Measurements from ENCODE around the gene ZNF543.
"Not testable (repeated sequence)": the region's sequence is repeated elsewhere in the genome, so short reads cannot be mapped to it uniquely, and the experiment has no call there.

Gene ZNF543

DNA sequence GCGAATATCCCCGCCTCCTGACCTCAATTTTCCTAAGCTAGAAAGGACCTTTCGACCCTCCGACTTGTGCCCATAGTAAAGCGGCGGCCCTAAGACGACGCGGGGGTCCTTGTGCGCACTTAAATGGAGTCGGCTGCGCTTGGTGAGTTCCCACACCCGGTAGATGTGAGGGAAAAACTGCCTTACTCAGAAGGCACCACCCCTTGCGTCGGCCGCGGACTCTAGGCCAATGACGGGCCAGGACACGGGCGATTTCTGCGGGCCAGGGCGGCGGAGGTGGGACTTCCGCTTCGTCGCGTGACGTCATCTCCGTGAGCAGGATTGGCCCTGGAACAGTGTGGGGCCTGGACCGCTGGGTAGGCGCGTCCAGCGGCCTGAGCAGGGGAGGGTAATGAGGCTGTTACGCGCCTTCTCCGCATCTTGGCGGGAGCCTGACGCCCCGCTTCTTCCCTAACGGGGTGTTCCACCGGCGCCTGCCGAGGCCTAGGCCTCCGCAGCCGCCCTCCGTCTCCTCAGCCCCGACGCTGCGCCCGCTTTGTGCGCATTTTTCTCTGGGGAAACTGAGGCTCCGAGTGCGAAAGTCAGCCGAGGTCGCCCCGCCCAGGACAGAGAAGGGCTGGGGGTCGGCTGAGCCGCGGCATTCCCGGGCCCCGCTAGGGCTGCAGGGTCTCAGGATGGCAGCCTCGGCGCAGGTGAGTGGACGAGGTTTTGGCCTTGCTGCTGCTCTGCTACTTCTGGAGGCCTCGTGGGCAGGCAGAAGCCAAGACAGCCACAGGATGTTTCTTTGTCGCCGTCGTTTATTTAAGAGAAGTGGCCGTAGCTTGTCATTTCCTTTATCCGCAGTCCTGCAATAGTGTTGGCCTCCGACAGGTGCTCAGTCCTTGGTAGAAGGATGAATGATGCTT, at the start of gene ZNF543:
ZNF543 (plus strand) TSS at position 293 of the 905 bp plus-strand sequence; CDS start at position 675, 382 bp downstream.
- DNase-seq (ENCODE audit: low read depth in 2 of 2): peak; percentile 84 to 89

GRCh38 chr19:57271280-57271679, 49.0 kb upstream of the ZNF543 start:
- DNase-seq (ENCODE audit: low read depth in 2 of 2): no peak

GRCh38 chr19:57273014-57273413, 47.3 kb upstream of the ZNF543 start:
- no peak for DNase-seq (ENCODE audit: low read depth in 2 of 2)

DNA sequence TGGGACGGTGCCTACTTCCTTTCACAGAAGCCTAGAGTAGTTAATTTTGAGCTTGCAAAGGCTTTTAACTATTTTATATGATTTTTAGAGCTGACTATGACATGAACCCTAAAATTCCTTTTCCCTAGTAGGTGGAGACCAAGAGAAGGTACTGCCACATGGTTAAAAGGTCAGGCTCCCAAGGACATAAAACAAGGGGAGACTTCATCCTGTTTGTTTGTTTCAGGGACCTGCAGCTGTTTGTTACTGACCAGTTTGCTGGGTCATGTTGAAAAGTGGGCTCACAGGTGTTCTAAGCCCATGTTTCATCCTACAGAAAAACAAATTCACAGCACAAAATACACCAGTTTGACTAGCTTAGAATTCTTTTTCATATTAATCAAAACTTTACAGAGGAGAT, 43.8 kb upstream of the ZNF543 start:
- DNase-seq (ENCODE audit: low read depth in 2 of 2): no peak

DNA sequence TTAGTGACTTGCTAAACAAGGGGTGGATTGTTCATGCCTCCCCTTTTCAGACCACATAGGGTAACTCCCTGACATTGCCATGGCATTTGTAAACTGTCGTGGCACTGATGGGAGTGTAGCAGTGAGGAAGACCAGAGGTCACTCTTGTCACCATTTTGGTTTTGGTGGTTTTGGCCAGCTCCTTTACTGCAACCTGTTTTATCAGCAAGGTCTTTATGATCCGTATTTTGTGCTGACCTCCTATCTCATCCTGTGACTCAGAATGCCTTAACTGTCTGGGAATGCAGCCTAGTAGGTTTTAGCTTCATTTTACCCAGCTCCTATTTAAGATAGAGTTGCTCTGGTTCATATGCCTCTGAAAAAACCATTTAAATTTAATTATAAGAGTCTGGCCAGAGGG, 41.8 kb upstream of the ZNF543 start:
- not testable (repeated sequence) for DNase-seq (ENCODE audit: low read depth in 2 of 2)

GRCh38 chr19:57279418-57280164, 40.7 kb upstream of the ZNF543 start:
- DNase-seq (ENCODE audit: low read depth in 2 of 2): peak; percentile 95

DNA sequence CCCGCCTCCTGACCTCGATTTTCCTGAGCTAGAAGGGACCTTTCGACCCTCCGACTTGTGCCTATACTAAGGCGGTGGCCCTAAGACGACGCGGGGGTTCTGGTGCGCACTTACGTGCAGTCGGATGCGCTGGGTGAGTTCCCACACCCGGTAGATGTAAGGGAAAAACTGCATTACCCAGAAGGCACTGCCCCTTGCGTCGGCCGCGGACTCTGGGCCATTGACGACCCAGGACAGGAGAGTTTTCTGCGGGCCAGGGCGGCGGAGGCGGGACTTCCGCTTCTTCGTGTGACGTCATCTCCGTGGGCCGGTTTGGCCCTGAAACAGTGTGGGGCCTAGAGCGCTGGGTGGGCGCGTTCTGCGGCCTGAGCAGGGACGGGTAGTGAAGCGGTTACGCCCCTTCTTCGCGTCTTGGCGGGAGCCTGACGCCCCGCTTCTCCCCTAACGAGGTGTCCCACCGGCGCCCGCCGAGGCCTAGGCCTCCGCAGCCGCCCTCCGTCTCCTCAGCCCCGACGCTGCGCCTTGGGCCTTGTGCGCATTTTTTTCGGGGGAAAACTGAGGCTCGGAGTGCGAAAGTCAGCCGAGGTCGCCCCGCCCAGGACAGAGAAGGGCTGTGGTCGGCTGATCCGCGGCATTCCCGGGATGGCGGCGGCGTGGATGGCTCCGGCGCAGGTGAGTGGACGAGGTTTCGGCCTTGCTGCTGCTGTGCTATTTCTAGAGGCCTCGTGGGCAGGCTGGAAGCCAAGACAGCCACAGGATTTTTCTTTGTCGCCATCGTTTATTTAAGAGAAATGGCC, 39.9 kb upstream of the ZNF543 start, which contains the start of gene ZNF460:
ZNF460 (plus strand) TSS at position 321 of the 797 bp plus-strand sequence; CDS start at position 643, 322 bp downstream.
- peak; percentile 95 for DNase-seq (ENCODE audit: low read depth in 2 of 2)

DNA sequence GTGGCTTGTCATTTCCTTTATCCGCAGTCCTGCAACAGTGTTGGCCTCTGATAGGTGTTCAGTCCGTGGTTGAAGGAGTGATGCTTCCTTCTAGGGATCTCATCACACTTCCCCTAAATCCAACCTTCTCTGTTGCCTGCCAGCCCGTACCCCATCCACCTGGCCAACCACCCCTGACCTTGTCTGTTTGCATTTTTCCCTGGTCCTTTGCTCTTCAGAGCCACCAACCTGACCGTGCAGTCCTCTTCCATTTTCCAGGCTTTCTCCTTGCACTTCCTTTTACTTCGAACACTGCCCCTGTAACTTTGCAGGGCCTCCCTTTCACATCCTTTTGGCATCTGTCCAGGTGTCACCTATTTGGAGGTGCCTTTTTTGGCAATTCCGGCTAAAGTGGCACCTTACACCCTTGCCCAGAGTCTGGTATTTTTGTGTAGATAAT, 39.3 kb upstream of the ZNF543 start:
- no peak for DNase-seq (ENCODE audit: low read depth in 2 of 2)

GRCh38 chr19:57282011-57282643, 38.1 kb upstream of the ZNF543 start:
- no peak for DNase-seq (ENCODE audit: low read depth in 2 of 2)

- no peak for DNase-seq (ENCODE audit: low read depth in 2 of 2)
These were observed 31.9 kb upstream of the ZNF543 start for GRCh38 chr19:57288373-57288772.

GRCh38 chr19:57290970-57291369, 29.3 kb upstream of the ZNF543 start:
- no peak for DNase-seq (ENCODE audit: low read depth in 2 of 2)

DNA sequence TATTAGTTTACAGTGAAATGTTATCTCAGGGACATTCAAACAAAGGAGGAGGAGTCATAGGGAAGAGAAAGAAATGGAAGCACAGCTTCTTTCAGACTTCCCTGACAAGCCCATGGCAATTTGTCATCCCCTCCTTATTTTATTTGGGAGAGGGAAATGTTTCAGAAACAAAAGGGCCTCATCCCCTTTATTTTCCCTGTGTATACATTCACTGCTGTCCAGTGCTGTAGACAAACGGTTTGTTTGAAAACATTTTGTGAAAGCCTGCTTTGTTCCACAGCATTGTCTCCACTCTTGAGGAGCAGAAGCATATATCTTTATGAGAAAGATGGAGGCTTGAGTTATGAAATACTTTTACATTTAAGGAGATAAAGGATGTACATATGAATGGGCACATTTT, 27.7 kb upstream of the ZNF543 start:
- no peak for DNase-seq (ENCODE audit: low read depth in 2 of 2)

DNA sequence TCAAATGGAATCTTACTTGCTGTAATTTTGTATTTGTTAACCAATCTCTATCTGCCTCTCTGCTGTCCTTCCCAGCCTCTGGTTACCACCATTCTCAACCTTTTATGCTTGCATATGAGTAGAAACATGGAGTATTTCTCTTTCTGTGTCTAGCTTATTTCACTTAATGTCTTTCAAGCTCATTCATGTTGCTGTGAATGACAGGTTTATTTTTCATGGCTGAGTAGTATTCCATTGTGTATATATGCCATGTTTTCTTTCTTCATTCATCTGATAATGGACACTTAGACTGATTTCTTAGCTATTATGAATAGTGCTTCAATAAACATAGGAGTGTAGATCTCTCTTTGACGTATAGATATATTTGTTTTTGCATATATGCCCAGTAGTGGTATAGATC, 26.6 kb upstream of the ZNF543 start:
- DNase-seq (ENCODE audit: low read depth in 2 of 2): no peak

DNA sequence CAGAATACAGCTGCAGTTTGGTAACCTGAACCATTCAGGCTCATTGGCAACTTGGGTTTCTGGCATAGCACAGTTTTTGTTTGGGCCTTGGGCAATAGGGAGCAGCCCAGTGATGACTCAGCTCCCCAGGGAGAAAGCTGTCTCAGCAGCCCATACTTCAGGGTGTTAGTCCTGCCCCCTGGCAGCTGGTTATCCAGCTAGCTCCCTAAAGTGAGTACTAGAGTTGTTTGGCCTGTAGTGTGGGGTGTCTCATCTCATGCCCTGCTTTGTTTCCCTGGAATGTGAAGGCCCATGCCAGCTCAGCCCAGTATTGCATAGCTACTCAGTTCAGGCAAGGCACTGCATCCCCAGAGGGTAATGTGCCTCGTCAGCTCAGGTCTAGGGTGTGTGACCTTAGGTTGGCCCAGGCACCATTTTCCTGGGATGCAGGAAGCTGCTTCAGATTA, 18.2 kb upstream of the ZNF543 start:
- DNase-seq (ENCODE audit: low read depth in 2 of 2): peak; percentile 33 to 39

DNA sequence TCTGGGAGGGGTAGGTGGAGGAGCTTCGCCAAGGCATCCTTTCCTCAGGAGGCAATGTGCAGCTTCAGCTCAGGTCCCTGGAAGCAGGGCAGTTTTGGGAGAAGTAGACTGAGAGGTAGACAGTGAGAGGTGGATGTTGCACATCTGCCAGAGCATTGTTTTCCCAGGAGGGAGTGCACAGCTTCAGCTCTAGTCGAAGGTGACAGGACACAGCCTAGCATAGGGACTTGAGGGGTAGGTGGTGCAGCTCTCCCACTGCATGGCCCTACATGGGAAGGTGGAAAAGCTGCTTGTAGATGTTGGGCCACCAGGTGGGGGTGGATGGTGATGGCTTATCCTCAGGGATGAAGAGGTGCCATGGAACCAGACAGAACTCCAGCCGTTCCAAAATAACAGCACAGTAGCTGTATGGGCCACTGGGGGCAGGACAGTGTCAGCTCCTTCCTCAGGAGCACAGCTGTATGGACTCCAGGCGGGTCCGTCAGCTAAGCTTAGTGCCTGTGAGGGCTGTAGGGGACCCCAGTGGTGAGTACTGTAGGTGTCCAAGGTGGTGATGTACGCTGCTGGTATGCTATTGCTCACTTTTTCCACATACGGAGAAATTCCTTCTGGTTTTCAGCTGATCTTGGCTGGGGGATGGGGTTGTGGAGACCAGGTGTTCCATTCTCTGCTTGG, 17.4 kb upstream of the ZNF543 start:
- DNase-seq (ENCODE audit: low read depth in 2 of 2): no peak

DNA sequence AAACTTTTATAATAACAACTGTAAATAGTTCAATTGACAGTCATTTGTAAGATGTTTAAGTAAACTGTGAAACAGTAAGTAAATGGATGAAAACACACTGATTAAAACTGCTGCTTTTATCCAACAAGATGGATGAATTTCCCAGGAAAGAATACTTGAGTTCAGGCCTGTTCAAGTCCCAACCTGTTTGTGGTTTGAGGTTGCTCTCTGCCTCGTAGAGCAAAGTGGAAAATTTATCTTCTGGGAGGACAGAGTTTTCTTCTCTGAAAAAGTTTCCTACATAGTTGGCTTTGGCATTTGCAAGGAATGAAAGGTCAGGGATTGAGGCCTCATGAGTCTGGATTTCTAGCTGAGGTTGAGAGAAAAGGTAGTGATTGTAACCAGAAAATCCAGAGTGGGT, 15.2 kb upstream of the ZNF543 start:
- DNase-seq (ENCODE audit: low read depth in 2 of 2): no peak

DNA sequence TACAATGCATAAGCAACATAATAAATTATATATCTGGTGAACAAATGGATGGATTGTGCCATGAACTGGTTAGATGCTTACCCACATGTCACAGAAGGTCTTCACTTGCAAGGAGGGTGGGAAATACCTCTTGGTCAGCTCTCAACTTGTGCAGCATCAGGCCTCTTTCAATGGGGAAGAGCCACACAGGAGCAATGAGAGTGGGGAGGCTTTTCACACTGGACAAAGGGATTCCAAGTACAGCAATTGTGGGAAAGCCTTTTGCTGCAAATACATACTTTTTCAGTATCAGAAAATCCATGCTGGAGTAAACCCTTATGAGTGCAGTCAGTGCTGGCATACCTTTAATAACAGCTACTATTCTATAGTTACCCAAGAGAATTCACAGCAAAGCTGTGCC, 11.8 kb upstream of the ZNF543 start:
- no peak for DNase-seq (ENCODE audit: low read depth in 2 of 2)

- no peak for DNase-seq (ENCODE audit: low read depth in 2 of 2)
These were observed 9.5 kb upstream of the ZNF543 start for GRCh38 chr19:57310792-57311191.

- no peak for DNase-seq (ENCODE audit: low read depth in 2 of 2)
These were observed 6.1 kb upstream of the ZNF543 start for GRCh38 chr19:57314146-57314545.

DNA sequence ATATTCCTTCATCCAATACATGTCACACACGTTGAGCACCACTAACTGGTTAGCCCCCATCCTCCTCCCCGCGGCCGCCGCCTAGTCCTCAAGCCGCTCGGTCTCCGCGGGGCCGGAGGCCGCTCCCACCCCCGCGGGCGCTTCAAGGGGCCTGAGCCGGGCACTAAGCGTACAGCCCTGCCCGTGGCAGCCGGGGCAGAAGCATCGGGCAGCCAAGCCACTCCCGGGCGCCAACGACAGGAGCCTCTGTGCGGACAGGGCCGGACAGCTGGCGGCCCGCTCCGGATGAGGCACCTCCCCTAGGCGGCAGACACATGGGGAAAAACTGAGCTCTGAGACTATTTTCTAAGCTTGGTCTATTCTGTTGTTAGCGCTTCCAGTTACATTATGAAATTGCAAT, 2.8 kb upstream of the ZNF543 start:
- no peak for DNase-seq (ENCODE audit: low read depth in 2 of 2)

DNA sequence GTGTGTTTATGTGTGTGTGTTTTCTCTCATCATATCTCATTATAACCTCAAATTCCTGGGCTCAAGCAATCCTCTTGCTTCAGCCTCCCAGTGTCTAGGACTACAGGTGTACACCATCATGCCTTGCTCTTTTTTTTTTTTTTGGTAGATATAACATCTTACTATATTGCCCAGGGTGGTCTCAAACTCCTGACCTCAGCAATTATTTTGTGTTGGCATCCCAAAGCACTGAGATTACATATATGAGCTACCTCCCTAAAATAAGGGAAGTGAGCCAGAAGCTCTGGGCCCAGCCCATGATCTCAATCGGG, 448 bp upstream of the ZNF543 start:
- no peak for DNase-seq (ENCODE audit: low read depth in 2 of 2)

All from fibroblast of skin of left biceps (primary cell).